ENCODE measurements around the gene PLS3. TPM values are rescaled to one million over a fixed set of nuclear protein-coding genes. Genes with fewer than 3 reads are reported as not detected.

The PLS3 gene
- total and polyA plus RNA-seq, 9 of the 15 experiments (the other 6 are each of a cell fraction or from before 2014, with no cell fraction given): 0.03 to 0.42 (median 0.03) TPM; not detected in 4

DNA sequence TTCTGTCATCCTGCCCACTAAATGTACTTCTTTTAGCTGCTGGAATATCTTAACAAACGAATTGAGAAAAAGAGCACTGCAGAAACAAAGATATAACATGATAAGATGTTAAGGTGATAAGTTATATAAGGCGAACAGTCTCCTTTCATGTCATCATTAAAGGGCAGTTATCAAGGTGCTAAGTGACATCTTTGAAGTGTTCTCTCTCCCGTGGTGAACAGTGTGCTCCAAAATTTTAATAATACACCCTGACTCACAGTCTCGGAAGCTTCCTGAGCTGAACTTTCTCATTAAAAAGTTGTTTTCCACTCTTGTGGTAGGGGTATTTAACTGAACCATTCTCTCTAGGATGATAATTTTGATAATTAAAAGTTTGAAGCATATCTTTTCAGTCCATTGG, 61.6 kb downstream of the PLS3 start (continued):
- TF ChIP-seq, protein P1, sequence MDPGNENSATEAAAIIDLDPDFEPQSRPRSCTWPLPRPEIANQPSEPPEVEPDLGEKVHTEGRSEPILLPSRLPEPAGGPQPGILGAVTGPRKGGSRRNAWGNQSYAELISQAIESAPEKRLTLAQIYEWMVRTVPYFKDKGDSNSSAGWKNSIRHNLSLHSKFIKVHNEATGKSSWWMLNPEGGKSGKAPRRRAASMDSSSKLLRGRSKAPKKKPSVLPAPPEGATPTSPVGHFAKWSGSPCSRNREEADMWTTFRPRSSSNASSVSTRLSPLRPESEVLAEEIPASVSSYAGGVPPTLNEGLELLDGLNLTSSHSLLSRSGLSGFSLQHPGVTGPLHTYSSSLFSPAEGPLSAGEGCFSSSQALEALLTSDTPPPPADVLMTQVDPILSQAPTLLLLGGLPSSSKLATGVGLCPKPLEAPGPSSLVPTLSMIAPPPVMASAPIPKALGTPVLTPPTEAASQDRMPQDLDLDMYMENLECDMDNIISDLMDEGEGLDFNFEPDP (CRISPR knock-in tag; IDR thresholded peaks at IDR 0.05): no peak
- TF ChIP-seq, protein P2, sequence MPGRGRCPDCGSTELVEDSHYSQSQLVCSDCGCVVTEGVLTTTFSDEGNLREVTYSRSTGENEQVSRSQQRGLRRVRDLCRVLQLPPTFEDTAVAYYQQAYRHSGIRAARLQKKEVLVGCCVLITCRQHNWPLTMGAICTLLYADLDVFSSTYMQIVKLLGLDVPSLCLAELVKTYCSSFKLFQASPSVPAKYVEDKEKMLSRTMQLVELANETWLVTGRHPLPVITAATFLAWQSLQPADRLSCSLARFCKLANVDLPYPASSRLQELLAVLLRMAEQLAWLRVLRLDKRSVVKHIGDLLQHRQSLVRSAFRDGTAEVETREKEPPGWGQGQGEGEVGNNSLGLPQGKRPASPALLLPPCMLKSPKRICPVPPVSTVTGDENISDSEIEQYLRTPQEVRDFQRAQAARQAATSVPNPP (IDR thresholded peaks at IDR 0.05; ENCODE audit: borderline replicate concordance, insufficient read depth, insufficient read length): no peak
- no peak for TF ChIP-seq PURB (CRISPR knock-in tag; IDR thresholded peaks at IDR 0.05; ENCODE audit: low read depth)
- TF ChIP-seq MAZ (CRISPR knock-in tag; conservative IDR thresholded peaks at IDR 0.05 in 1 of 2, IDR thresholded peaks at IDR 0.05 in 1 of 2): no peak
- TF ChIP-seq, protein P3, sequence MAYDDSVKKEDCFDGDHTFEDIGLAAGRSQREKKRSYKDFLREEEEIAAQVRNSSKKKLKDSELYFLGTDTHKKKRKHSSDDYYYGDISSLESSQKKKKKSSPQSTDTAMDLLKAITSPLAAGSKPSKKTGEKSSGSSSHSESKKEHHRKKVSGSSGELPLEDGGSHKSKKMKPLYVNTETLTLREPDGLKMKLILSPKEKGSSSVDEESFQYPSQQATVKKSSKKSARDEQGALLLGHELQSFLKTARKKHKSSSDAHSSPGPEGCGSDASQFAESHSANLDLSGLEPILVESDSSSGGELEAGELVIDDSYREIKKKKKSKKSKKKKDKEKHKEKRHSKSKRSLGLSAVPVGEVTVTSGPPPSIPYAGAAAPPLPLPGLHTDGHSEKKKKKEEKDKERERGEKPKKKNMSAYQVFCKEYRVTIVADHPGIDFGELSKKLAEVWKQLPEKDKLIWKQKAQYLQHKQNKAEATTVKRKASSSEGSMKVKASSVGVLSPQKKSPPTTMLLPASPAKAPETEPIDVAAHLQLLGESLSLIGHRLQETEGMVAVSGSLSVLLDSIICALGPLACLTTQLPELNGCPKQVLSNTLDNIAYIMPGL (CRISPR knock-in tag; IDR thresholded peaks at IDR 0.05): no peak
- no peak for TF ChIP-seq GABPA (tag; conservative IDR thresholded peaks at IDR 0.05; ENCODE audit: low read depth)
- no peak for TF ChIP-seq ZEB2 (IDR thresholded peaks at IDR 0.05)
- TF ChIP-seq DIDO1 (tag; IDR thresholded peaks at IDR 0.05; ENCODE audit: low read depth): no peak
